Colonic mucosa (tissue), 4 donors: Measurements from ENCODE around the gene ZNF714. TPM values are rescaled to one million over a fixed set of nuclear protein-coding genes. Genes with fewer than 3 reads are reported as not detected.

Experiments
- DNase-seq: peaks from one replicate; pipeline ENCODE4 v3.0.0-alpha.2; 2020
- H3K27ac ChIP-seq: fragments of 200-600 bp; one replicate; pipeline ENCODE4 v1.8.0; 2021
- H3K27me3 ChIP-seq: fragments of 200-600 bp; one replicate; pipeline ENCODE4 v1.8.0; 2021
- H3K36me3 ChIP-seq: fragments of 200-600 bp; one replicate; pipeline ENCODE4 v1.8.0; 2021
- H3K4me1 ChIP-seq: fragments of 200-600 bp; one replicate; pipeline ENCODE4 v1.8.0; 2021; ENCODE audit warnings: mild to moderate bottlenecking
- H3K4me3 ChIP-seq: fragments of 200-600 bp; one replicate; pipeline ENCODE4 v1.8.0; 2021
- H3K9ac ChIP-seq, 2 donors: one replicate each; pipeline ENCODE4 v1.7.0; 2013; ENCODE audit warnings: control low read depth in 2 of 2, low read depth in 2 of 2, low read length in 2 of 2
- H3K9me3 ChIP-seq: fragments of 200-600 bp; one replicate; pipeline ENCODE4 v1.8.0; 2021
- CTCF ChIP-seq: fragments of 200-600 bp; IDR thresholded peaks from one replicate; pipeline ENCODE4 v1.8.0; 2022; ENCODE audit warnings: antibody characterized with exemption, mild to moderate bottlenecking
- intact Hi-C: fragments of 100-400 bp; cut with DNase I; formaldehyde crosslinking; loops from one replicate; pipeline ENCODE4 v1.14.1; 2022
- total RNA-seq, 2 donors: library from RNA; stranded (reverse); fragmentation: NEBNext Ultra II Directional in 1 of 2; extraction: Animal tissue kit (Norgen Biotek cat#: 25700) in 1 of 2; gene quantifications; one replicate each; pipeline ENCODE4 v1.2.1, GENCODE V29; 2021
- donor health status: healthy.
- donor health status: DM: no; HTN: no; CAD: no.
- donor health status: DM: no; HTN: no; CAD: no.

Gene ZNF714
- total RNA-seq, 2 donors from 2014 or later = 10.9 to 19.0 TPM

- no peak overlapping the region for H3K27ac ChIP-seq
- intact Hi-C loops = loop anchor here (10.0 kb wide), 1 partner anchor 65 kb away; the partner anchor contains the start of gene ZNF714
- no peaks in the 10 kb centered on the region for H3K4me1 ChIP-seq
These were observed 67.9 kb downstream of the ZNF714 start for GRCh38 chr19:21149877-21150276.

GRCh38 chr19:21151460-21151859 lies 69.5 kb downstream of the ZNF714 start:
- intact Hi-C loops = no loop called here
- DNase-seq = no peak
- Histone ChIP-seq H3K4me1 (no peaks in the 10 kb centered on the region), H3K4me3 (no peak overlapping the region), H3K9ac (no peak overlapping the region), H3K9me3 (no peaks in the 10 kb centered on the region), H3K27ac (no peak overlapping the region), H3K27me3 (no peaks in the 10 kb centered on the region), H3K36me3 (no peaks in the 10 kb centered on the region)
- TF ChIP-seq CTCF = no peak

More at GRCh38 chr19:21149877-21150276, 67.9 kb downstream of the ZNF714 start:
- TF ChIP-seq CTCF = no peak
- H3K36me3 ChIP-seq = no peaks in the 10 kb centered on the region
- no peak for DNase-seq
- H3K9ac ChIP-seq = no peak overlapping the region
- no peaks in the 10 kb centered on the region for H3K27me3 ChIP-seq
- H3K9me3 ChIP-seq = no peaks in the 10 kb centered on the region
- H3K4me3 ChIP-seq = no peak overlapping the region

- Histone ChIP-seq H3K4me1 (no peaks in the 10 kb centered on the region), H3K36me3 (no peaks in the 10 kb centered on the region), H3K4me3 (no peak overlapping the region), H3K27ac (no peak overlapping the region), H3K27me3 (no peaks in the 10 kb centered on the region), H3K9ac (no peak overlapping the region), H3K9me3 (no peaks in the 10 kb centered on the region)
- DNase-seq = no peak
- intact Hi-C loops = no loop called here
- TF ChIP-seq CTCF = no peak
These were observed 76.6 kb downstream of the ZNF714 start for GRCh38 chr19:21158523-21159135.

GRCh38 chr19:21164541-21164940 lies 82.5 kb downstream of the ZNF714 start:
- H3K9ac ChIP-seq = no peak overlapping the region
- no peak for TF ChIP-seq CTCF

GRCh38 chr19:21166436-21166835 lies 84.4 kb downstream of the ZNF714 start:
- H3K36me3 ChIP-seq = no peaks in the 10 kb centered on the region
- intact Hi-C loops = no loop called here
- DNase-seq = no peak
- no peaks in the 10 kb centered on the region for H3K9me3 ChIP-seq
- no peak overlapping the region for H3K4me3 ChIP-seq
- no peak overlapping the region for H3K27ac ChIP-seq
- no peak for TF ChIP-seq CTCF
- H3K27me3 ChIP-seq = no peaks in the 10 kb centered on the region
- H3K4me1 ChIP-seq = no peaks in the 10 kb centered on the region
- no peak overlapping the region for H3K9ac ChIP-seq

More at GRCh38 chr19:21164541-21164940, 82.5 kb downstream of the ZNF714 start:
- Histone ChIP-seq H3K27ac (no peak overlapping the region), H3K27me3 (no peaks in the 10 kb centered on the region), H3K36me3 (no peaks in the 10 kb centered on the region), H3K4me3 (no peak overlapping the region), H3K4me1 (no peaks in the 10 kb centered on the region), H3K9me3 (no peaks in the 10 kb centered on the region)
- intact Hi-C loops = no loop called here
- no peak for DNase-seq

Other genes starting within 250 kb of the ZNF714 start
- gene ZNF85, start 159.0 kb upstream of the ZNF714 start, total RNA-seq = 1 to 10 TPM; 2.4 to 4.5 TPM
- 10 to 100 TPM in 1 of 2 donors, 1 to 10 TPM in 1; 7.7 to 11.7 TPM for gene ZNF430, start 61.5 kb upstream of the ZNF714 start, total RNA-seq
- gene ZNF431, start 59.8 kb downstream of the ZNF714 start, total RNA-seq = 10 to 100 TPM in 1 of 2 donors, 1 to 10 TPM in 1; 7.4 to 12.0 TPM
- gene ZNF708, start 247.2 kb downstream of the ZNF714 start, total RNA-seq = 1 to 10 TPM; 6.0 to 8.1 TPM